Breast epithelium (tissue), 4 donors: ENCODE data around the gene CCL5. TPM values are rescaled to one million over a fixed set of nuclear protein-coding genes. Genes with fewer than 3 reads are reported as not detected.

Source experiments
- DNase-seq, 2 donors: peaks; one replicate each; pipeline ENCODE4 v3.0.0-alpha.2; 2019; ENCODE audit warnings: low spot score in 2 of 2
- H3K27ac ChIP-seq, 2 donors: fragments of 200-600 bp; sonication (generic) in 1 of 2; one replicate each; pipeline ENCODE4 v1.5.1; 2016 to 2019; ENCODE audit warnings: mild to moderate bottlenecking in 1 of 2
- H3K27me3 ChIP-seq, 2 donors: fragments of 200-600 bp; sonication (generic) in 1 of 2; one replicate each; pipeline versions ENCODE4 v1.5.1 to v1.6.0; 2017 to 2019; ENCODE audit warnings: control low read depth in 1 of 2, mild to moderate bottlenecking in 1 of 2
- H3K36me3 ChIP-seq: fragments of 200-600 bp; one replicate; pipeline ENCODE4 v1.5.1; 2019
- H3K4me1 ChIP-seq, 2 donors: fragments of 200-600 bp; sonication (generic); one replicate each; pipeline ENCODE4 v1.5.1; 2016 to 2019; ENCODE audit warnings: control low read depth in 1 of 2
- H3K4me3 ChIP-seq, 3 donors: fragments of 200-600 bp; sonication (generic); 1 replicate in 2 of 3; 2 replicates in 1 of 3; pipeline ENCODE4 v1.5.1; 2016 to 2019; ENCODE audit warnings: mild to moderate bottlenecking in 3 of 3, moderate library complexity in 2 of 3
- H3K9me3 ChIP-seq, 2 donors: fragments of 200-600 bp; sonication (generic) in 1 of 2; one replicate each; pipeline ENCODE4 v1.5.1; 2016 to 2019; ENCODE audit warnings: control low read depth in 1 of 2
- CTCF ChIP-seq, 3 donors: fragments of 450-650 bp; IDR thresholded peaks; one replicate each; pipeline ENCODE4 v1.5.1; 2016 to 2017; ENCODE audit warnings: antibody characterized with exemption in 3 of 3, mild to moderate bottlenecking in 3 of 3, moderate library complexity in 3 of 3
- POLR2A ChIP-seq: fragments of 450-650 bp; IDR thresholded peaks from one replicate; pipeline ENCODE4 v1.6.1; 2016; ENCODE audit warnings: antibody characterized with exemption, mild to moderate bottlenecking, moderate library complexity
- POLR2AphosphoS5 ChIP-seq, 3 donors: sonication (generic); formaldehyde crosslinking; IDR thresholded peaks; one replicate each; pipeline ENCODE4 v1.6.1; 2017; ENCODE audit warnings: antibody characterized with exemption in 3 of 3
- intact Hi-C: fragments of 100-400 bp; cut with DNase I; formaldehyde crosslinking; loops from one replicate; pipeline ENCODE4 v1.15.1; 2023; ENCODE audit warnings: low total_unique reads
- total RNA-seq, 3 donors: library from RNA; depleted of rRNA; stranded (reverse); fragments of >200 nt; gene quantifications; one replicate each; pipeline ENCODE4 v1.1.0, GENCODE V29; 2016

The CCL5 gene
- total RNA-seq, 3 donors from 2014 or later: 3.5 to 7.6 (median 4.6) TPM

DNA sequence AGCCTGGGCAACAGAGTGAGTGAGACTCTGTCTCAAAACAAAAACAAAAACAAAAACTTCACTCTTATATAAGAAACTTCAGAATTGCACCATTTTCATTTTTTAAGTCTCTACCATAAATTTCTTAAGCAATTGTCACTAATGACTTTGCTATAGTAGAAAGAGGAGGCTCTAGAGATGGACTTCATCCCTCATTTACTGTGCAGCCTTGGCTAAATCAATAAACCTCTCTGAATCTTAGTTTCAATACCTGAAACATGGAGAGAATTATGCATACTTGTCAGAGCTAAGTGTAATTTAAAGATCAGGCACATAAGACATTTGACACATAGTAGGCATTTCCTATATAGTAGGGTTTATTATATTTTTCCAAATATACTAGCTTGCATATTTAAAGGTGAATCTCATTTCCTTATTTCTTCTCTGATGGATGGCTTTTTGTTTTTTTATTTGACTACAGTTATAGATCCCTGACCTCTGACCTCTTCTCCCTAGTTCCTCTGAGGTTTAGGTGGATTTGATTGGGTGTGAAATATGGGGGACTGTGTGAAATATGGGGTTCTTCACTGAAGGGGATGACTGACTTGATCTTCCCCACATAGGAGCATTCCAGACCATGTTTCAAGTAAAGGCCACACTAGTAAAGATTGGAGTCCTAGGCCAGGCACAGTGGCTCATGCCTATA is 2.7 kb downstream of the CCL5 start:
- DNase-seq: no peak
- Histone ChIP-seq H3K4me1 (no peaks in the 10 kb centered on the region), H3K27me3 (no peaks in the 10 kb centered on the region), H3K36me3 (no peaks in the 10 kb centered on the region), H3K27ac (no peak overlapping the region), H3K9me3 (no peaks in the 10 kb centered on the region), H3K4me3 (no peak overlapping the region)
- TF ChIP-seq POLR2AphosphoS5 (IDR thresholded peaks at IDR 0.05): no peak
- no peak for TF ChIP-seq CTCF (IDR thresholded peaks at IDR 0.05)
- TF ChIP-seq POLR2A: no peak
- intact Hi-C loops: no loop called here

DNA sequence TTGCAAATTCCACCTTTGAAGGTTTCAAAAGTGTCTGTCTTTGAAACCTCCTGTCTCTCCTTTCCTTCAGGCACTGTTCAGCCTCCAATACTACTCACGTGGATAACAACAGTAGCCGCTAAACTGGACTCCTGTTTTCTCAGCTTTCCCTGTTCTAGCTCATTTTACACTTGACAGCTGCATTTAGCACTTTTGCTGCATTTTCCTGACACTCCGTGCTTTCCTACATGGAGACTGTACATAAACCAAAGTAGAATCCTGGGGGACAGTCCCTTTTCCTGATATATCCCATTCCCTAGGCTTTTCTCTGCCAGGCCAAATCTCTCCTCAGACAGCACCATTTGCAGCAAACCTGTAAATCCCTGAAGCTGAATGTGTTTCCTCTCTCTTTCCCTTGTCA is 3.6 kb downstream of the CCL5 start:
- TF ChIP-seq CTCF (IDR thresholded peaks at IDR 0.05) (no peak), POLR2A (no peak), POLR2AphosphoS5 (IDR thresholded peaks at IDR 0.05) (no peak)
- Histone ChIP-seq H3K4me3 (no peak overlapping the region), H3K9me3 (no peaks in the 10 kb centered on the region), H3K4me1 (no peaks in the 10 kb centered on the region), H3K27ac (no peak overlapping the region), H3K27me3 (no peaks in the 10 kb centered on the region), H3K36me3 (no peaks in the 10 kb centered on the region)
- no peak for DNase-seq
- intact Hi-C loops: no loop called here

- Histone ChIP-seq H3K36me3 (no peaks in the 10 kb centered on the region), H3K27ac (no peak overlapping the region), H3K9me3 (no peaks in the 10 kb centered on the region), H3K4me3 (no peak overlapping the region), H3K4me1 (no peaks in the 10 kb centered on the region), H3K27me3 (no peaks in the 10 kb centered on the region)
- DNase-seq: no peak
- TF ChIP-seq POLR2A (no peak), CTCF (IDR thresholded peaks at IDR 0.05) (no peak), POLR2AphosphoS5 (IDR thresholded peaks at IDR 0.05) (no peak)
- intact Hi-C loops: no loop called here
Measured at GRCh38 chr17:35875800-35876139, 4.4 kb downstream of the CCL5 start.

GRCh38 chr17:35875072-35875799 is 4.9 kb downstream of the CCL5 start:
- no peaks in the 10 kb centered on the region for H3K9me3 ChIP-seq
- H3K27me3 ChIP-seq: no peaks in the 10 kb centered on the region
- H3K27ac ChIP-seq: no peak overlapping the region
- no peak overlapping the region for H3K4me3 ChIP-seq
- intact Hi-C loops: no loop called here
- H3K36me3 ChIP-seq: no peaks in the 10 kb centered on the region
- TF ChIP-seq CTCF (IDR thresholded peaks at IDR 0.05) (no peak), POLR2A (no peak), POLR2AphosphoS5 (IDR thresholded peaks at IDR 0.05) (no peak)
- no peak for DNase-seq
- no peaks in the 10 kb centered on the region for H3K4me1 ChIP-seq

GRCh38 chr17:35872196-35872980 is 7.8 kb downstream of the CCL5 start:
- Histone ChIP-seq H3K36me3 (no peaks in the 10 kb centered on the region), H3K27ac (no peak overlapping the region), H3K27me3 (no peaks in the 10 kb centered on the region), H3K9me3 (no peaks in the 10 kb centered on the region), H3K4me1 (no peaks in the 10 kb centered on the region), H3K4me3 (no peak overlapping the region)
- no peak for DNase-seq
- intact Hi-C loops: no loop called here
- TF ChIP-seq POLR2A: no peak
- no peak for TF ChIP-seq POLR2AphosphoS5 (IDR thresholded peaks at IDR 0.05)
- TF ChIP-seq CTCF (IDR thresholded peaks at IDR 0.05): no peak
